Sigmoid colon (tissue), 7 donors: ENCODE results near the gene GMEB2. TPM values are rescaled to one million over a fixed set of nuclear protein-coding genes. Genes with fewer than 3 reads are reported as not detected.

Source experiments
- DNase-seq: peaks from one replicate; pipeline ENCODE4 v3.0.0-alpha.2; 2019
- H3K27ac ChIP-seq, 4 donors: fragments of 200-600 bp; sonication (generic); one replicate each; pipeline ENCODE4 v1.5.1; 2016 to 2019; ENCODE audit warnings: mild to moderate bottlenecking in 1 of 4
- H3K27me3 ChIP-seq, 3 donors: fragments of 200-600 bp; sonication (generic); one replicate each; pipeline ENCODE4 v1.5.1; 2019; ENCODE audit warnings: mild to moderate bottlenecking in 1 of 3
- H3K36me3 ChIP-seq, 4 donors: fragments of 200-600 bp; sonication (generic); one replicate each; pipeline ENCODE4 v1.5.1; 2016 to 2019
- H3K4me1 ChIP-seq, 4 donors: fragments of 200-600 bp; sonication (generic); one replicate each; pipeline ENCODE4 v1.5.1; 2017 to 2019
- H3K4me3 ChIP-seq, 4 donors: fragments of 200-600 bp; sonication (generic); one replicate each; pipeline ENCODE4 v1.5.1; 2017 to 2019; ENCODE audit warnings: mild to moderate bottlenecking in 2 of 4, moderate library complexity in 1 of 4
- H3K9me3 ChIP-seq, 4 donors: fragments of 200-600 bp in 3 of 4; sonication (generic) in 3 of 4; one replicate each; pipeline versions ENCODE4 v1.5.1 to v1.6.1; 2013 to 2019
- EP300 ChIP-seq, 4 donors: sonication (generic); formaldehyde crosslinking; IDR thresholded peaks; one replicate each; pipeline ENCODE4 v1.6.1; 2017; ENCODE audit warnings: antibody characterized with exemption in 4 of 4
- POLR2A ChIP-seq, 2 donors: fragments of 450-650 bp; IDR thresholded peaks; one replicate each; pipeline ENCODE4 v1.6.1; 2016; ENCODE audit warnings: antibody characterized with exemption in 2 of 2, mild to moderate bottlenecking in 2 of 2, moderate library complexity in 2 of 2
- POLR2AphosphoS5 ChIP-seq, 4 donors: sonication (generic); formaldehyde crosslinking; IDR thresholded peaks; one replicate each; pipeline ENCODE4 v1.6.1; 2017; ENCODE audit warnings: antibody characterized with exemption in 4 of 4
- WGBS, 2 donors: extraction: QIAGEN DNeasy Blood & Tissue Kit; methylation state at CpG; one replicate each; pipeline ENCODE4 v1.1.7; 2013; 5-methylcytosine and 5-hydroxymethylcytosine counted together
- intact Hi-C: fragments of 100-400 bp; cut with DNase I; formaldehyde crosslinking; loops from one replicate; pipeline ENCODE4 v1.15.1; 2023
- polyA plus RNA-seq, 3 donors: library from polyadenylated mRNA; stranded (reverse); fragments of 200-250 nt; gene quantifications; one replicate each; pipeline ENCODE4 v1.2.3, GENCODE V29; 2013
- total RNA-seq, 4 donors: library from RNA; depleted of rRNA; stranded (reverse); fragments of >200 nt; gene quantifications; one replicate each; pipeline ENCODE4 v1.1.0, GENCODE V29; 2016
- TF ChIP-seq, protein P1 (sequence below), 4 experiments: fragments of 450-650 bp in 3 of 4; fragments of 200-600 bp in 1 of 4; IDR thresholded peaks; one replicate each; pipeline ENCODE4 v1.5.1; 2016 to 2019; ENCODE audit warnings: antibody characterized with exemption in 4 of 4, mild to moderate bottlenecking in 3 of 4, moderate library complexity in 2 of 4
- donor health status: healthy with polysubstance abuse.
- donor health status: Bipolar disorder and iron deficiency.
- donor health status: healthy.

The GMEB2 gene
- total and polyA plus RNA-seq, 7 donors, result 6.0 to 15.1 (median 7.9) TPM

- H3K27ac ChIP-seq, result no peak overlapping the region
- intact Hi-C loops, result no loop called here
- H3K9me3 ChIP-seq, result no peaks in the 10 kb centered on the region
- TF ChIP-seq POLR2AphosphoS5 (IDR thresholded peaks at IDR 0.05), result no peak
- TF ChIP-seq, protein P1, sequence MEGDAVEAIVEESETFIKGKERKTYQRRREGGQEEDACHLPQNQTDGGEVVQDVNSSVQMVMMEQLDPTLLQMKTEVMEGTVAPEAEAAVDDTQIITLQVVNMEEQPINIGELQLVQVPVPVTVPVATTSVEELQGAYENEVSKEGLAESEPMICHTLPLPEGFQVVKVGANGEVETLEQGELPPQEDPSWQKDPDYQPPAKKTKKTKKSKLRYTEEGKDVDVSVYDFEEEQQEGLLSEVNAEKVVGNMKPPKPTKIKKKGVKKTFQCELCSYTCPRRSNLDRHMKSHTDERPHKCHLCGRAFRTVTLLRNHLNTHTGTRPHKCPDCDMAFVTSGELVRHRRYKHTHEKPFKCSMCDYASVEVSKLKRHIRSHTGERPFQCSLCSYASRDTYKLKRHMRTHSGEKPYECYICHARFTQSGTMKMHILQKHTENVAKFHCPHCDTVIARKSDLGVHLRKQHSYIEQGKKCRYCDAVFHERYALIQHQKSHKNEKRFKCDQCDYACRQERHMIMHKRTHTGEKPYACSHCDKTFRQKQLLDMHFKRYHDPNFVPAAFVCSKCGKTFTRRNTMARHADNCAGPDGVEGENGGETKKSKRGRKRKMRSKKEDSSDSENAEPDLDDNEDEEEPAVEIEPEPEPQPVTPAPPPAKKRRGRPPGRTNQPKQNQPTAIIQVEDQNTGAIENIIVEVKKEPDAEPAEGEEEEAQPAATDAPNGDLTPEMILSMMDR (IDR thresholded peaks at IDR 0.05), result no peak
- no peak for TF ChIP-seq POLR2A (IDR thresholded peaks at IDR 0.05)
- TF ChIP-seq EP300 (IDR thresholded peaks at IDR 0.05), result no peak
- DNase-seq, result no peak
- 88 to 91% methylated on average over 23 of the region's 23 CpGs for WGBS, 2 donors
- H3K4me1 ChIP-seq, result peaks cover 0 to 6% (median 0%) of the 10 kb centered on the region in 4 donors
- H3K36me3 ChIP-seq, result peaks cover 7 to 85% (median 32%) of the 10 kb centered on the region in 4 donors
- H3K27me3 ChIP-seq, result no peaks in the 10 kb centered on the region
- no peak overlapping the region for H3K4me3 ChIP-seq
Measured at GRCh38 chr20:63597651-63598478, 29.0 kb downstream of the GMEB2 start.

DNA sequence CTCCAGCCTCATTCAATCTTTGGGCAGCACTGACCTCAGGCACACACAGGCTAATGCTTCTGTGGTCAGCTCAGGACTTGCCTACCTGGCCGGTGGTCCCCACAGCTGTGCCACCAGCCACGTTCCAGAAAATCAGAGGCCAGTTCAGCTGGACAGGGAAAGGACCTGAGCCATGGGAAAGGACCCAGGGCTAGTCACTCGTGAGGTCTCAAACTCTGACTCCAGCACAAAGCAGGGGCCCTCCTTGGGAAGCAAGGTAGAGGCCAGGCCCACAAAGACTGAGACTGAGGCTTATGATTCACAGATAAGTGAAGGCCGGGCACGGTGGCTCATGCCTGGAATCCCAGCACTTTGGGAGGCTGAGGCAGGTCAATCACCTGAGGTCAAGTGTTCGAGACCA, 30.5 kb downstream of the GMEB2 start:
- no peak for DNase-seq
- Histone ChIP-seq H3K27me3 (no peaks in the 10 kb centered on the region), H3K4me1 (peaks cover 0 to 6% (median 0%) of the 10 kb centered on the region in 4 donors), H3K27ac (no peak overlapping the region), H3K36me3 (peaks cover 12 to 85% (median 34%) of the 10 kb centered on the region in 4 donors), H3K4me3 (no peak overlapping the region), H3K9me3 (no peaks in the 10 kb centered on the region)
- WGBS, 2 donors, result 95% methylated on average over 6 of the region's 6 CpGs
- intact Hi-C loops, result no loop called here
- TF ChIP-seq EP300 (IDR thresholded peaks at IDR 0.05), result no peak

- intact Hi-C loops, result no loop called here
- no peaks in the 10 kb centered on the region for H3K27me3 ChIP-seq
- no peak overlapping the region for H3K4me3 ChIP-seq
- H3K27ac ChIP-seq, result no peak overlapping the region
- WGBS, 2 donors, result 94 to 95% methylated on average over 30 of the region's 30 CpGs
- peaks cover 0 to 6% (median 0%) of the 10 kb centered on the region in 4 donors for H3K4me1 ChIP-seq
- no peaks in the 10 kb centered on the region for H3K9me3 ChIP-seq
- no peak for TF ChIP-seq POLR2A (IDR thresholded peaks at IDR 0.05)
- TF ChIP-seq, protein P1 (IDR thresholded peaks at IDR 0.05), result no peak
- TF ChIP-seq POLR2AphosphoS5 (IDR thresholded peaks at IDR 0.05), result no peak
- TF ChIP-seq EP300 (IDR thresholded peaks at IDR 0.05), result no peak
- no peak for DNase-seq
- H3K36me3 ChIP-seq, result peaks cover 19 to 85% (median 33%) of the 10 kb centered on the region in 4 donors
Measured at GRCh38 chr20:63595416-63596127, 31.3 kb downstream of the GMEB2 start.

- no peaks in the 10 kb centered on the region for H3K9me3 ChIP-seq
- no peak for DNase-seq
- no peak overlapping the region for H3K4me3 ChIP-seq
- peaks cover 0 to 6% (median 0%) of the 10 kb centered on the region in 4 donors for H3K4me1 ChIP-seq
- no peak overlapping the region for H3K27ac ChIP-seq
- 78 to 90% methylated on average over 10 of the region's 10 CpGs for WGBS, 2 donors
- H3K27me3 ChIP-seq, result no peaks in the 10 kb centered on the region
- peaks cover 26 to 88% (median 44%) of the 10 kb centered on the region in 4 donors for H3K36me3 ChIP-seq
- TF ChIP-seq POLR2AphosphoS5 (IDR thresholded peaks at IDR 0.05), result no peak
- no peak for TF ChIP-seq POLR2A (IDR thresholded peaks at IDR 0.05)
- no peak for TF ChIP-seq EP300 (IDR thresholded peaks at IDR 0.05)
- TF ChIP-seq, protein P1 (IDR thresholded peaks at IDR 0.05), result no peak
- intact Hi-C loops, result no loop called here
Measured at GRCh38 chr20:63594043-63594561, 32.8 kb downstream of the GMEB2 start.

DNA sequence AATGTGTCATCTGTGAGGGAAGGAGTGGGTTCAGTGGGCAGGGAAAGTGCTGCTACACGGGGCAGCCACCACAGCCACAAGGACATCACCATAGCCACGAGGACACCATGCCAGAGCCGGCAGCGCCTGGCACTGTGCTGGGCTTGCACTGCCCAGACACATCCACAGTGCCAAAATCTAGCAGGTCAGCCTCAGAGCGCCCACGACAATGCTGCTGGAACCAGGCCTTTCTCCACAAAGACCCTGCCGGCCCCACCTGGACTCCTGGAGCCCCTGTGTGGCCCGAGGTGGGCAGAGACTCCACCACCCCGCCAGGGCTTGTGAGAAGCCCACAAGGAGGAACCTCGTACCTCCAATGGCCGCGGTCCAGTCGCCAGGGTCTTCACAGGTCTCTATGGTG, 34.2 kb downstream of the GMEB2 start:
- H3K4me1 ChIP-seq, result peaks cover 0 to 6% (median 0%) of the 10 kb centered on the region in 4 donors
- H3K27me3 ChIP-seq, result no peaks in the 10 kb centered on the region
- intact Hi-C loops, result no loop called here
- no peaks in the 10 kb centered on the region for H3K9me3 ChIP-seq
- TF ChIP-seq, protein P1 (IDR thresholded peaks at IDR 0.05), result no peak
- TF ChIP-seq POLR2A (IDR thresholded peaks at IDR 0.05) (no peak), EP300 (IDR thresholded peaks at IDR 0.05) (no peak), POLR2AphosphoS5 (IDR thresholded peaks at IDR 0.05) (no peak)
- no peak for DNase-seq
- no peak overlapping the region for H3K27ac ChIP-seq
- 96% methylated on average over 13 of the region's 13 CpGs for WGBS, 2 donors
- H3K36me3 ChIP-seq, result peaks cover 26 to 85% (median 41%) of the 10 kb centered on the region in 4 donors
- no peak overlapping the region for H3K4me3 ChIP-seq
